Suprapubic skin (tissue), 4 donors: ENCODE data around the gene DHDH. TPM values are rescaled to one million over a fixed set of nuclear protein-coding genes. Genes with fewer than 3 reads are reported as not detected.
"Not testable (repeated sequence)": the region's sequence is repeated elsewhere in the genome, so short reads cannot be mapped to it uniquely, and the experiment has no call there.

ENCODE experiments used
- DNase-seq, 2 donors: peaks; one replicate each; pipeline ENCODE4 v3.0.0-alpha.2; 2019; ENCODE audit warnings: low spot score in 2 of 2
- H3K27ac ChIP-seq: fragments of 200-600 bp; sonication (generic); one replicate; pipeline ENCODE4 v1.5.1; 2019
- H3K27me3 ChIP-seq: fragments of 200-600 bp; sonication (generic); one replicate; pipeline ENCODE4 v1.5.1; 2019
- H3K36me3 ChIP-seq: fragments of 200-600 bp; sonication (generic); one replicate; pipeline ENCODE4 v1.5.1; 2019
- H3K4me1 ChIP-seq: fragments of 200-600 bp; sonication (generic); one replicate; pipeline ENCODE4 v1.5.1; 2019
- H3K4me3 ChIP-seq: fragments of 200-600 bp; sonication (generic); one replicate; pipeline ENCODE4 v1.5.1; 2019; ENCODE audit warnings: mild to moderate bottlenecking
- H3K9me3 ChIP-seq: fragments of 200-600 bp; sonication (generic); one replicate; pipeline ENCODE4 v1.5.1; 2019
- EP300 ChIP-seq: sonication (generic); formaldehyde crosslinking; IDR thresholded peaks from one replicate; pipeline ENCODE4 v1.6.1; 2017; ENCODE audit warnings: antibody characterized with exemption
- POLR2A ChIP-seq, 2 donors: fragments of 450-650 bp; IDR thresholded peaks; one replicate each; pipeline ENCODE4 v1.6.1; 2017; ENCODE audit warnings: antibody characterized with exemption in 2 of 2, mild to moderate bottlenecking in 2 of 2, moderate library complexity in 2 of 2
- POLR2AphosphoS5 ChIP-seq, 3 donors: sonication (generic); formaldehyde crosslinking; IDR thresholded peaks; one replicate each; pipeline ENCODE4 v1.6.1; 2017; ENCODE audit warnings: antibody characterized with exemption in 3 of 3
- WGBS: methylation state at CpG from one replicate; pipeline ENCODE4 v1.1.5; 2018; 5-methylcytosine and 5-hydroxymethylcytosine counted together
- total RNA-seq, 4 donors: library from RNA; depleted of rRNA; stranded (reverse); fragments of >200 nt; gene quantifications; one replicate each; pipeline ENCODE4 v1.1.0, GENCODE V29; 2016
- TF ChIP-seq, protein P1 (sequence below), 2 donors: fragments of 200-600 bp in 1 of 2; fragments of 450-650 bp in 1 of 2; sonication (generic) in 1 of 2; IDR thresholded peaks; one replicate each; pipeline ENCODE4 v1.5.1; 2016 to 2019; ENCODE audit warnings: antibody characterized with exemption in 2 of 2, mild to moderate bottlenecking in 1 of 2, moderate library complexity in 1 of 2

The DHDH gene
- total RNA-seq, 4 donors from 2014 or later: 0.59 TPM; not detected in 3

GRCh38 chr19:48913114-48913889 is 20.2 kb upstream of the DHDH start:
- peaks cover 98% of the 10 kb centered on the region for H3K36me3 ChIP-seq

DNA sequence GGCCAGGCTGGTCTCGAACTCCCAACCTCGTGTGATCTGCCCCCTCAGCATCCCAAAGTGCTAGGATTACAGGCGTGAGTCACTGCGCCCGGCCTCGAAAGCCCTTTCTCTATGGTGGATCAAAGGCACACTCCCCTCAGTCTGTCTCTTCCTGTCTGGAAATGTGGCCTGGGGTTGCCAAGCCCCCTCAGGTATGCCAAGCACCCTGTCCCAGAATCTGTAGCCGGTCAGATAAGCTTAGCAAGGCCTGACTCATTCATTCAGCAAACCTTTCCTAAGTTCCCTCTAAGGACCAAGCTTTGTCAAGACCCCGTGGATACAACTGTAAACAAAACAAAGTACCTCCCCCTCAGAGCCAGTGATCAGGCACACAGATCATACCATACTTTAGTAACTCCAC is 19.3 kb upstream of the DHDH start:
- 89% methylated on average over 8 of the region's 8 CpGs for WGBS
- Histone ChIP-seq H3K4me3 (no peak overlapping the region), H3K9me3 (no peaks in the 10 kb centered on the region), H3K27ac (no peak overlapping the region), H3K27me3 (no peaks in the 10 kb centered on the region), H3K4me1 (no peaks in the 10 kb centered on the region), H3K36me3 (peaks cover 98% of the 10 kb centered on the region)
- TF ChIP-seq POLR2A (IDR thresholded peaks at IDR 0.05): no peak
- TF ChIP-seq, protein P1, sequence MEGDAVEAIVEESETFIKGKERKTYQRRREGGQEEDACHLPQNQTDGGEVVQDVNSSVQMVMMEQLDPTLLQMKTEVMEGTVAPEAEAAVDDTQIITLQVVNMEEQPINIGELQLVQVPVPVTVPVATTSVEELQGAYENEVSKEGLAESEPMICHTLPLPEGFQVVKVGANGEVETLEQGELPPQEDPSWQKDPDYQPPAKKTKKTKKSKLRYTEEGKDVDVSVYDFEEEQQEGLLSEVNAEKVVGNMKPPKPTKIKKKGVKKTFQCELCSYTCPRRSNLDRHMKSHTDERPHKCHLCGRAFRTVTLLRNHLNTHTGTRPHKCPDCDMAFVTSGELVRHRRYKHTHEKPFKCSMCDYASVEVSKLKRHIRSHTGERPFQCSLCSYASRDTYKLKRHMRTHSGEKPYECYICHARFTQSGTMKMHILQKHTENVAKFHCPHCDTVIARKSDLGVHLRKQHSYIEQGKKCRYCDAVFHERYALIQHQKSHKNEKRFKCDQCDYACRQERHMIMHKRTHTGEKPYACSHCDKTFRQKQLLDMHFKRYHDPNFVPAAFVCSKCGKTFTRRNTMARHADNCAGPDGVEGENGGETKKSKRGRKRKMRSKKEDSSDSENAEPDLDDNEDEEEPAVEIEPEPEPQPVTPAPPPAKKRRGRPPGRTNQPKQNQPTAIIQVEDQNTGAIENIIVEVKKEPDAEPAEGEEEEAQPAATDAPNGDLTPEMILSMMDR (IDR thresholded peaks at IDR 0.05): no peak
- TF ChIP-seq POLR2AphosphoS5 (IDR thresholded peaks at IDR 0.05): no peak
- TF ChIP-seq EP300: no peak
- no peak for DNase-seq

More at GRCh38 chr19:48913114-48913889, 20.2 kb upstream of the DHDH start:
- Histone ChIP-seq H3K27me3 (no peaks in the 10 kb centered on the region), H3K27ac (no peak overlapping the region), H3K4me1 (no peaks in the 10 kb centered on the region), H3K4me3 (no peak overlapping the region), H3K9me3 (no peaks in the 10 kb centered on the region)
- DNase-seq: no peak
- 86% methylated on average over 9 of the region's 9 CpGs for WGBS
- TF ChIP-seq EP300 (no peak), POLR2AphosphoS5 (IDR thresholded peaks at IDR 0.05) (no peak), POLR2A (IDR thresholded peaks at IDR 0.05) (no peak)
- TF ChIP-seq, protein P1 (IDR thresholded peaks at IDR 0.05): no peak

DNA sequence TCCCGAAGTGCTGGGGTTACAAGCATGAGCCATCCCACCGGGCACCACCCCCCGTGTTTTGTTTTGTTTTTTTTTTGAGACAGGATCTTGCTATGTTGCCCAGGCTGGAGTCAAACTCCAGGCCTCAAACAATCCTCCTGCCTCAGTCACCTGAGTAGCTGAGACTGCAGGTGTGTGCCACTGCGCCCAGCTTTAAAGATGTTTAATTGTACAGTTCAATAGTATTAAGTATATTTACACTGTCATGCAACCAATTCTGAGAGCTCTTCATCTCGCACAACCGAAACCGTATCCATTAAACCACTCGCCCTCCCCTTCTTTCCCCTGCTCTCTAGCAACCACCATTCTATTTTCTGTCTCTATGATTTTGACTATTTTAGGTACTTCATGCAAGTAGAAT is 17.7 kb upstream of the DHDH start:
- no peak overlapping the region for H3K4me3 ChIP-seq
- peaks cover 94% of the 10 kb centered on the region for H3K36me3 ChIP-seq
- 90% methylated on average over 8 of the region's 8 CpGs for WGBS
- no peaks in the 10 kb centered on the region for H3K9me3 ChIP-seq
- H3K27ac ChIP-seq: no peak overlapping the region
- no peaks in the 10 kb centered on the region for H3K27me3 ChIP-seq
- H3K4me1 ChIP-seq: no peaks in the 10 kb centered on the region
- no peak for TF ChIP-seq EP300
- TF ChIP-seq POLR2AphosphoS5 (IDR thresholded peaks at IDR 0.05): no peak
- TF ChIP-seq, protein P1 (IDR thresholded peaks at IDR 0.05): no peak
- TF ChIP-seq POLR2A (IDR thresholded peaks at IDR 0.05): no peak
- no peak for DNase-seq

DNA sequence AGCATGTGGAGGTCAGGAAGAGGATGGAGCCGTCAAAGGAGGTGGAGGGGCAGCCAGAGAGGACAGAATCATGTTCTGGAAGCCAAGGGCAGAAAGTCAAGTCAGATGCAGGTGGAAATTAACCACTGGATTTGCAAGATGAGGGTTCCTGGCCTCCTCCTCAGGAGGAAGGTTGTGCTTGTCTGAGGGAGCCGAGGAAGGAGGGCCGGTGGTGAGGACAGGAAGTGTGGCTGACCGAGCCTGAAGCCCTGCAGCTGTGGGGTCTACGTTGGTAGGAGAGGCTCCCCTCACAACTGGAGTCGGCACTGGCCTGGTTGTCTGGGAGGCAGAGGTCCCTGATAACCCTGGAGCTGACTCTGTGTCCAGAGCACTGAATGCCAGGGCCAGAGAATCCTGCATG is 15.4 kb upstream of the DHDH start:
- no peaks in the 10 kb centered on the region for H3K27me3 ChIP-seq
- H3K4me3 ChIP-seq: no peak overlapping the region
- peaks cover 94% of the 10 kb centered on the region for H3K36me3 ChIP-seq
- no peak for DNase-seq
- H3K9me3 ChIP-seq: no peaks in the 10 kb centered on the region
- 79% methylated on average over 6 of the region's 6 CpGs for WGBS
- H3K27ac ChIP-seq: no peak overlapping the region
- TF ChIP-seq, protein P1 (IDR thresholded peaks at IDR 0.05): no peak
- TF ChIP-seq EP300 (no peak), POLR2A (IDR thresholded peaks at IDR 0.05) (no peak), POLR2AphosphoS5 (IDR thresholded peaks at IDR 0.05) (no peak)
- H3K4me1 ChIP-seq: no peaks in the 10 kb centered on the region

GRCh38 chr19:48918801-48919247 is 14.7 kb upstream of the DHDH start:
- Histone ChIP-seq H3K4me3 (no peak overlapping the region), H3K9me3 (no peaks in the 10 kb centered on the region), H3K27ac (no peak overlapping the region), H3K36me3 (peaks cover 88% of the 10 kb centered on the region), H3K4me1 (no peaks in the 10 kb centered on the region), H3K27me3 (no peaks in the 10 kb centered on the region)
- DNase-seq: no peak
- WGBS: 89% methylated on average over 18 of the region's 18 CpGs
- TF ChIP-seq, protein P1 (IDR thresholded peaks at IDR 0.05): no peak
- no peak for TF ChIP-seq POLR2AphosphoS5 (IDR thresholded peaks at IDR 0.05)
- TF ChIP-seq POLR2A (IDR thresholded peaks at IDR 0.05): no peak
- TF ChIP-seq EP300: no peak

GRCh38 chr19:48919271-48919670 is 14.2 kb upstream of the DHDH start:
- not testable (repeated sequence) for H3K27me3 ChIP-seq, H3K4me3 ChIP-seq, H3K4me1 ChIP-seq, H3K9me3 ChIP-seq, DNase-seq, H3K27ac ChIP-seq
- H3K36me3 ChIP-seq: peaks cover 84% of the 10 kb centered on the region
- 93% methylated on average over 8 of the region's 8 CpGs for WGBS
